Stimulated activated CD4-positive, alpha-beta T cell treated with anti-CD3 and anti-CD28 coated beads, Interleukin-1b, Interleukin-23, amount 100 ng/mL, for 48 hours (primary cell): ENCODE data around the gene DYRK1A.
A peak's percentile ranks its signal among the peaks of the same experiment; 100 is the strongest.
"Not testable (repeated sequence)": the region's sequence is repeated elsewhere in the genome, so short reads cannot be mapped to it uniquely, and the experiment has no call there.

ENCODE experiments used
- DNase-seq: peaks from one replicate; pipeline ENCODE4 v3.0.0-alpha.2; 2020

The DYRK1A gene

DNA sequence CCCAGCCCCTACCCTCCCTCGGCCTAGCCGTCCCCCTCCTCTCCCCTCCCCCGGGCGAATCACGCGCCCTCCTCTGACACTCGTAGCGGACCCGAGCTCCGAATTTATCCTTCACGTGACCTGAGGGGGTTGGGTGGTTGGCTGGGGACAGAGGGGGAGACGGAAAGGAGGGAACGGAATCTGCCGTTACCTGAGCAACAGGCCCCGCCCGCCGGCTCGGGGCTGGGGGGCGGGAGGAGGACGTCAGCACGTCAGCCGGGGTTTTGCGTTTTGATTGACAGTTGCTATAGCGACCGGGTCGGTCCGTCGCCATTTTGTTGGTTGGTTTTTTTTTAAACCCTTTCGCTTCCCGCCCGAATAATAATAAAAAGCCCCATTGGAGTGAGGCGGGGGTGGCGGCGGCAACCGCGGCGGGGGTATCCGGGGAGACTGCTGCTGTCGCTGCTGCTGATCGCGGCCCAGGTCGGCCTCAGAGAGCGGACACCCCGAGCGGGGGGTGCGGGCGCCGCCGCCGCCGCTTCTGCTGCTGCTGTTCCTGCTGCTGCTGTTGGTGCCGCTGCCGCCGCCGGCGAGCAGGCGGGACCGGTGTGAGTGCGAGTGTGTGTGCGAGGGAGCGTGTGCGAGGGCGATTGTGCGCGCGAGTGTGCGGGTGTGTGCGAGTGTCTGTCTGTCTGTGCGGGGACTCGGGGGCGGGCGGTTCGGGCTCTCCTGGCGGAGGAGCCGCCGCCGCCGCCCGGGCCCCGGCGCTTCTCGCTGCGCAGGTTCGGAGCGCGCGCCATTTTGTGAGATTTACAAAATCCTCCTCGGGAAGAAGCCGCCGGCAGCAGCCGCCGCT lies at the start of gene DYRK1A:
Gene DYRK1A, plus strand, starts transcription at position 292 of the 835 bp plus-strand sequence. CDS start 53,602 bp downstream, outside the sequence.
- DNase-seq, result peak; percentile 97

DNA sequence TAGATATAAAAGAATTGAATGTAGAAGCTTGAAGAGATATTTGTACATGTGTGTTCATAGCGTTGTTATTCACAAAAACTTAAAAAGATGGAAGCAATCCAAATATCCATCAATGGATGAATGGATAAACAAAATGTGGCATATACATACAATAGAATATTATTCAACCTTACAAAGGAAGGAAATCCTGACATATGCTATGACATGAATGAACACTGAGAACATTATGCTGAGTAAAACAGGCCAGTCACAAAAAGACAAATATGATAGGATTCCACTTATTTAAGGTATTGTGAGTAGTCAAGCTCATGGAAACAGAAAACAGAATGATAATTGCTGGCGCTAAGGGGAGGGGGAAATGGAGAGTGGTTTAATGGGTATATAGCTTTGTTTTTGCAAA lies 47.0 kb upstream of the DYRK1A start:
- DNase-seq, result no peak

DNA sequence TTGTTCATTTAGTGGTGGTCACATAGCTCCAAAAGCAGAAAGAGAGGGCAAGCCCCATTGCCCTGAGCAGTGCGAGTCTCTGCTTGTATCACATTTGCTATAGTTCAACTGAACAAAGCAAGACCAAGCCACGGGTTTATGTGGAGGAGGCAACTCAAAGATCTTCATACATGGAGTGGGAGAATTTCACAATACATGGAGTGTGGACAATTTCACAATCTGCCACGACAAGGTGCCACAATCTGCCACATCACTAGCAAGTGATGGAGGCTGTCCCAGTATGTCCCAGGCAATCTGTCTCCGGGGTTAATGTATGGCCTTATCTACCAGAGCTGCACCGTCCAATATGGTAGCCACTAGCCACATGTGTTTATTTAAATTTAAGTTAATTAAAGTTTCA lies 44.5 kb upstream of the DYRK1A start:
- DNase-seq, result no peak

DNA sequence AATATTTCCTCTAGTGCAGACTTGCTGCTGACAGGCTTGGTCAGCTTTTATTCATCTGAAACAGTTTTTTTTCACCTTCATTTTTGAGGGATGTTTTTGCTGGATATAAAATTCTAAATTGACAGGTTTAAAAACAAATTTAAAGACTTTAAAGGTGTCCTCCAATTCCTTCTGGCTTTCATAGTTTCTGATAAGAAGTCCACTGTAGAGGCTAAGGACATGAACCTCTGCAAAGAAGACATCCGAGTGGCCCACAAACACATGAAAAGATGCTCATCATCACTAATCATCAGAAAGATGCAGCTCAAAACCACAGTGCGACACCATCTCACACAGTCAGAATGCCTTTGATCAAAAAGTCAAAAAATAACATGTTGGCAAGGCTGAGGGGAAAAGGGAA lies 42.0 kb upstream of the DYRK1A start:
- DNase-seq, result no peak

GRCh38 chr21:37328147-37328546 lies 38.4 kb upstream of the DYRK1A start:
- not testable (repeated sequence) for DNase-seq

- no peak for DNase-seq
Observed at GRCh38 chr21:37331411-37331810, 35.2 kb upstream of the DYRK1A start.

DNA sequence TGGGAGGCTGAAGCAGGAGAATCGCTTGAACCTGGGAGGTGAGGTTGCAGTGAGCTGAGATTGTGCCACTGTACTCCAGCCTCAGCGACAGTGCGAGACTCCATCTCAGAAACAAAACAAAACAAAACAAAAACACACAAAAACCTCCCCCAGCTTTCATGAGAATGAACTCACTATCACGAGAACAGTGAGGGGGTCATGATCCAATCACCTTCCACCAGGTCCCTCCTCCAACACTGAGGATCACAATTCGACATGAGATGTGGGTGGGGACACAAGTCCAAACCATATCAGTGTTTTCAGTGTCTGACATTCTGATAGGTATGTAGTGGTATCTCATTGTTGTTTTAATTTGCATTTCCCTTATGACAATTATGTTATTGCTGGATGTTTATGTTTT lies 31.5 kb upstream of the DYRK1A start:
- DNase-seq, result no peak

DNA sequence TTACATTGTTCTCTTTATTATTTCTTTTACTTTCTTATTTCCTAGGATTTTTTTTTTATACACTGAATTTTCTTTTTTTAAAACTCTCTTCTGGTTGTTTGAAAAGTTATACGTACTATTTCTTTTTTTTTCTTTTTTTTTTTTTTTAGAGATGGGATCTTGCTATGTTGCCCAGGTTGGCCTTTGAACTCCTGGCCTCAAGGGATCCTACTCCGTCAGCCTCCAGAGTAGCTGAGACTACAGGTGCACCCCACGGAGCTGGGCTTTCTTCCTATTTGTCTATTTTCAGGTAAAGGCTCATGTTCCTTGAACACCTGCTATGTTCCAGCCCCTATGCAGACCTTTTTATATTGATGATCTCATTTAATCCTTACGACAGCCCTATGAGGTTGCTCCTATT lies 29.4 kb upstream of the DYRK1A start:
- no peak for DNase-seq

DNA sequence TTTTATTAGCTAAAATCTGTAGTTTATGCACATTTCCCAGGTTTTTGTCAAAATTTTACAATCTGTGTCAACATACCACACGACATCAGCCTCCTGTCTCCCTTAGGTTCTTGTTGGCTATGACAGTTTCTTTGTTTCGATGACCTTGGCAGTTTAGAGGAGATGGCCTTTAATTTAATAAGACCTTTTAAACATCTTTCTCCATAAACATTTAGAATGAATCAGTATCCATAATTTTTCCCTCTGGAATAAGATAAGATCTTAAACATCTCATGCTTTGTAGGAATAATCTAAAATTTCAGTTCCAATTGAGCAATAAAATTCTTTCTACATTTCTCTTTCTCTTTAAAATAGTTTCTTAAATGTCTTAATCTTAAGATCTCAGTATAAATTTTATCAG lies 28.7 kb upstream of the DYRK1A start:
- DNase-seq, result no peak

DNA sequence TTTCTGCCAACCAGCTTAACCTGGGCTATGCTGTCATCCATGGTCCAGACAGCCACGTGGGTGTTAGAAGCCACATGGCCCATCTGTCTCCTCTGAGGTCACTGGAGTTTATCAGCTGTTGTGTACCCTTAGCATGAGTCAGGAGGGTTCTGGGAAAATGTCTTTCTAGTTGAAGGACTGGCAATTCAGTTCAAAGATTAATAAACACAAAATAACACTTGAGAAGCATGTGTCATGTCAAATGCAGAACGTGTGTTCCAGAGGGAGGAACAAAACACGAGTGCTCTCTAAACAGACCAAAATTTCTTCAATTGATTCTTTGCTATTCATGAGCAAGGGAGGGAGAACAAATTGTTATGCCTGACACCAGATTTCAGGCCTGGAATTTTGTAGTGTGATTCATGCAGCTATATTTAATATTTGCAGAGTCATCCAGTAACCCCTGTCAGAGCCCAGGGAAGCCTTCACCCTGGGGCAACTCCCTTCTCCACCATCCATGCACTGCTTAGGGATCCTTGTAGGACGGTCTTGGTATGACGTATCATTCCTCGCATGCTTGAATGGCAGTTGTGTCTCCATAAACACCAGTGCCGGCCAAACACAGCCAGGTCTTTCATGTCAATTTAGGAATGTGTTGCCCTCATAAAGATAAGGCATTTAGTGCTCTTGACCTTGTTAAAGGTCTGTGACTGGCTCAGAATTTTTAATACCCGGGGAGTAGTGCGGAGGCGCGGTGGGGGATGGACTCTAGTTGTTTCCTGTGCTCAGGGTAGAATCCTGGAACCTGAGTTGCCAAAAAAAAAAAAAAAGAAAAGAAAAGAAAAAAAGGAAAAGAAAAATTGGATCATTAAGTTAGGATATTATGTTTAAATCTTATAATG lies 27.7 kb upstream of the DYRK1A start:
- no peak for DNase-seq

GRCh38 chr21:37339552-37339939 lies 27.0 kb upstream of the DYRK1A start:
- DNase-seq, result no peak

DNA sequence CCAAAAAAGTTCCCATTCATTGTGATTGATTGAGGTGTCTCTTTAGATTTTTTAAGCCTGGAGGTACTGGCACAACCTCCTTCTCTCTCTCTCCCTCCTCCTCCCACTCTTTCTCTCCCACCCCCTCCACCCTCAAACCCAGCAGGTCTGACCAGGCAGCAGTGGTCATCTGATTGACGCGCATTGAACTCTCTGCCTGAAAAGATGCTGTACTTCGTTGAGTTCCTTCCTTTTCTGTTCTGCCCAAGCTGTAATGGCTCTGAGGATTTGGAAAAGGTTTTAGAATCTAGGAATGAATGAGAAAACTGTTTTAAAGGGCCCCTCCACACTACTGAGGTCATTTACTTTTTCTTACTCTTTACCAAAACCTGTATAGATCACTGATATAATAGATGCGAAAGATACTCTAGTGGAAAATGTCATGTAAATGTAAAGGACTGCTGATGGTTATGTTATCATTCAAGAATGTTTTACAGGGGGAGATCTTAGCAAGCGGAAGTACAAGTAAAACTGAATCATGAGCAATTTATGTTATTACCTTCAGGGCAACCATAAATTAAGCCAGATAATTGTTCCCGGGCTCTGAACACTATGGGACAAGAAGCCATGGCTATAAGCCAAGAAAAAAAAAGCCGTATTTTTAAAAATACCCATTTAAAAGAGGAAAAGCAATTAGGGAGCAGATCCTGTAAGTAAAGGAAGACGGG lies 25.2 kb upstream of the DYRK1A start:
- no peak for DNase-seq

GRCh38 chr21:37342046-37342632 lies 24.4 kb upstream of the DYRK1A start:
- DNase-seq, result no peak

GRCh38 chr21:37346841-37347430 lies 19.6 kb upstream of the DYRK1A start:
- DNase-seq, result no peak

- no peak for DNase-seq
Observed at GRCh38 chr21:37348664-37349063, 17.9 kb upstream of the DYRK1A start.

DNA sequence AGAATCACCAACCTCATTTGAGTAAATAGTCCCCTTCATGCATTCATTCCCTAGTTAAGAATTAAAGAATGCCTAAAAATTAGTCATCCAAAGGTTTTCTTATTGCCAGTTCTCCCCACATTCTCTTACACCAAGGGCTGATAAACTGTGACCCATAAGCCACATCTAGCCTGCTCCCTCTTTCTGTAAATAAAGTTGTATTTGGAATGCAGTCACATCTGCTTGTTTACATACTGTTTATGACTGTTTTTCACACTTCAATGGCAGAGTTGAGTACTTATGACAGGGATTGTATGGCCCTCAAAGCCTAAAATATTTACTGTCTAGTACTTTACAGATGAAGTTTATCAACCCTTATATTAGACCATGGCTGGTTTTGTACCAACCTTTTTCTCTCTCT lies 16.1 kb upstream of the DYRK1A start:
- no peak for DNase-seq

GRCh38 chr21:37356706-37357105 lies 9.9 kb upstream of the DYRK1A start:
- DNase-seq, result no peak

DNA sequence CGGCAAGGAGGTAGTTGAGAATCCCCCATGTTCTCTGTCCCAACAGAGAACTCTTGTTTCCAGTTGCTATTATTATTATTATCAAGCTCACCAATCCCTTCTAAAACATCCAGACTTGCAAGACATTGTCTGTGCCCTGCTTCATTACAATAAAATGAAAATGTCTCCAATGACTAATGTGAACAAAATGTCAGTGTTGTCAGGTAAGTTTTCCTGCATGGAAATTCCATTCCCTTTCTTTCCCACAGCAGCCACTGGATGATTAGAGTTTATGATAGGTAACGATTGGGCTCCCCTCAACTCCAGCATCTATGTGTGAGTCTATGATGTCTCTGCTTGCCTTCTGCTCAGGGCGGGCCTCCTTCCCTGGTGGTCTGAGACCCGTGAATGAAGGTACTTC lies 8.9 kb upstream of the DYRK1A start:
- DNase-seq, result no peak

DNA sequence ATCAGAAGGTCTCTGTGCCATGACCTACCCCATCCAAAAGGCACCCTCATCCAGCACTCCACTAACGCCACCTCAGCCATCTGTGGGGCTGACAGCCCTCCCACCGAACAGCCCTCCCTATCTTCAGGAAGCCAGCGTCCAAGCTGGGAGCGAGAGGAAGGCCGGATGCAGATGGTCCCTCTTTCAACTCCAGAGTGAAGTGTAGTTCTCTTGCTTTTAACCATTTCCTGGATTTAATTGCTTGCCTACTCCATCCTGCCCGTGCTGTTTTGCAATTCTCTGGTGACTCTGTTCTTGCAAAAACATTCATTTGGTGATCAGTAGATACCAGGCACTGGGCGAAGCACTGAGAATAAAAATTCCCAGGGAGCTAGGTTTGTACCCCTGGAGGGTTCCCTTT lies 8.2 kb upstream of the DYRK1A start:
- DNase-seq, result no peak

- no peak for DNase-seq
Observed at GRCh38 chr21:37363936-37364335, 2.6 kb upstream of the DYRK1A start.

GRCh38 chr21:37364722-37365121 lies 1.9 kb upstream of the DYRK1A start:
- DNase-seq, result no peak
